NCI-H526 treated with DMSO at 0.1 percent for 48 hours (cell line): ENCODE measurements around the gene RBM33.

Experiments
- DNase-seq: peaks from one replicate; lab custom pipeline; 2025; lab: John Stamatoyannopoulos, UW

RBM33 gene

GRCh38 chr7:155797262-155798250 is 153.1 kb downstream of the RBM33 start:
- no peak for DNase-seq

- DNase-seq, result no peak
Measured at GRCh38 chr7:155798673-155799439, 154.4 kb downstream of the RBM33 start.

- no peak for DNase-seq
Measured at GRCh38 chr7:155799514-155799913, 155.1 kb downstream of the RBM33 start.

- no peak for DNase-seq
Measured at GRCh38 chr7:155800301-155800700, 155.8 kb downstream of the RBM33 start.

GRCh38 chr7:155800741-155801267 is 156.3 kb downstream of the RBM33 start:
- DNase-seq, result no peak

- DNase-seq, result no peak
Measured at GRCh38 chr7:155802291-155802690, 157.8 kb downstream of the RBM33 start.

- no peak for DNase-seq
Measured at GRCh38 chr7:155802906-155803417, 158.5 kb downstream of the RBM33 start.

- DNase-seq, result peak; percentile 58
Measured at GRCh38 chr7:155803418-155804376, 159.2 kb downstream of the RBM33 start.

GRCh38 chr7:155804431-155804831 is 160.0 kb downstream of the RBM33 start:
- DNase-seq, result peak; percentile 59

- DNase-seq, result peak; percentile 61
Measured at GRCh38 chr7:155804897-155805825, 160.7 kb downstream of the RBM33 start.

GRCh38 chr7:155805826-155806095 is 161.3 kb downstream of the RBM33 start:
- DNase-seq, result no peak

GRCh38 chr7:155806096-155806871 is 161.8 kb downstream of the RBM33 start:
- DNase-seq, result no peak

- no peak for DNase-seq
Measured at GRCh38 chr7:155807065-155807671, 162.7 kb downstream of the RBM33 start.

GRCh38 chr7:155807789-155808548 is 163.5 kb downstream of the RBM33 start:
- no peak for DNase-seq

- DNase-seq, result peak; percentile 63
Measured at GRCh38 chr7:155808549-155809331, 164.3 kb downstream of the RBM33 start.

GRCh38 chr7:155809332-155809946 is 165.0 kb downstream of the RBM33 start:
- DNase-seq, result no peak
